Subcutaneous abdominal adipose tissue (tissue), 5 donors: ENCODE measurements around the gene RALGAPA2.

Source experiments
- H3K27ac ChIP-seq: one replicate; pipeline ENCODE4 v1.7.0; 2013; ENCODE audit warnings: low read depth, mild to moderate bottlenecking, inconsistent platforms, low read length, moderate library complexity
- H3K27me3 ChIP-seq, 5 donors: one replicate each; pipeline ENCODE4 v1.7.0; 2013; ENCODE audit warnings: low read length in 5 of 5, inconsistent platforms in 1 of 5; ENCODE audit not compliant: control insufficient read depth in 5 of 5, insufficient read depth in 4 of 5
- H3K36me3 ChIP-seq, 5 donors: one replicate each; pipeline ENCODE4 v1.7.0; 2013; ENCODE audit warnings: low read length in 5 of 5; ENCODE audit not compliant: control insufficient read depth in 5 of 5, insufficient read depth in 5 of 5
- H3K4me1 ChIP-seq, 5 donors: one replicate each; pipeline ENCODE4 v1.7.0; 2013; ENCODE audit warnings: low read length in 5 of 5, mild to moderate bottlenecking in 3 of 5, moderate library complexity in 1 of 5; ENCODE audit not compliant: control insufficient read depth in 5 of 5, insufficient read depth in 5 of 5
- H3K4me3 ChIP-seq, 5 donors: one replicate each; pipeline ENCODE4 v1.7.0; 2013; ENCODE audit warnings: low read length in 5 of 5, low read depth in 1 of 5
- H3K9ac ChIP-seq, 5 donors: one replicate each; pipeline ENCODE4 v1.7.0; 2013; ENCODE audit warnings: low read length in 5 of 5, mild to moderate bottlenecking in 4 of 5, moderate library complexity in 3 of 5
- H3K9me3 ChIP-seq, 5 donors: one replicate each; pipeline ENCODE4 v1.7.0; 2013; ENCODE audit warnings: low read length in 5 of 5; ENCODE audit not compliant: control insufficient read depth in 5 of 5
- donor health status: healthy.
- donor health status: healthy.
- donor health status: healthy.
- donor health status: healthy.
- donor health status: healthy.

RALGAPA2 gene

GRCh38 chr20:20524756-20525155, 187.7 kb downstream of the RALGAPA2 start:
- Histone ChIP-seq H3K4me1 (peaks cover 0 to 11% (median 0%) of the 10 kb centered on the region in 5 donors), H3K9me3 (no peaks in the 10 kb centered on the region), H3K36me3 (peaks cover 21 to 64% (median 52%) of the 10 kb centered on the region in 5 donors), H3K27me3 (no peaks in the 10 kb centered on the region), H3K9ac (no peak overlapping the region), H3K4me3 (no peak overlapping the region), H3K27ac (no peak overlapping the region)

DNA sequence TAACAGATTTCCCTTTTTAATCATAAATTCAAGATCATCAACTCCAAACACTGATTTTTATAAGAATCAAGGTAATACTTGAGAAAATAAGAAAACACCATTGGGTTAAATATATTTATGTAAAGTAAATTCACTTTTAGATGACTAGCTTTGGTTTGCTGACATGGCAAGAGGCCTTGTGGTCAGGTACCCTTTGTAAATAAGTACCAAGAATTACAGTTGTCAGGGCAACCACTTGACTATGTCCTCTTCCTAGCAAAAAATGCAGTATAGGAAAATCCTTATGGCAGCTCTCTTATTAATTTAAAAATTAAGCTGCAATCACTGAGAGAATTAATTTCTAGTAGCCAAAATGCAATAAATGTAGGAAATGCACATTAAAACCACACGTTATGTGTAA, 190.7 kb downstream of the RALGAPA2 start:
- Histone ChIP-seq H3K4me3 (no peak overlapping the region), H3K36me3 (peaks cover 21 to 59% (median 45%) of the 10 kb centered on the region in 5 donors), H3K27me3 (no peaks in the 10 kb centered on the region), H3K9me3 (no peaks in the 10 kb centered on the region), H3K27ac (no peak overlapping the region), H3K4me1 (no peaks in the 10 kb centered on the region), H3K9ac (no peak overlapping the region)

- Histone ChIP-seq H3K27me3 (no peaks in the 10 kb centered on the region), H3K4me1 (no peaks in the 10 kb centered on the region), H3K9ac (no peak overlapping the region), H3K36me3 (peaks cover 19 to 66% (median 53%) of the 10 kb centered on the region in 5 donors), H3K4me3 (no peak overlapping the region), H3K27ac (no peak overlapping the region), H3K9me3 (no peaks in the 10 kb centered on the region)
Observed at GRCh38 chr20:20520776-20521175, 191.7 kb downstream of the RALGAPA2 start.

DNA sequence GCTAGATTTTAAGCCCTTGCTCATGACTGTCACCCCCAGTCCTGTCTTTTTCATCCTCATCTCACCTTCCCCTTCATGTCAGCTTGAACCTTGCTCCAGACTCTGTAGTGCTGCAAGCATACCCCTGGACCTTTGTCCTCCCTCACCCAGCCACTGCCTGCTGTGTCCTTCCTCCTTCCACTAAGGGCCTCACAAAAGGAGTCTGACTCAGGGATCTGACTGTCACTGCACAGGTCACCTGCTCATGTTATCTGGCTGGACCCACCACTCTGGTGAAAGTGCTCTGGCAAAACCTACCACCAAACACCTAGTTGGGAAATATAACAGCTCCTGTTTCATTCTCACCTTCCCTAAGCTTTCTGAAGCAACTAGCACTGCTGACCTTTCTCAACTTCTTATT, 193.2 kb downstream of the RALGAPA2 start:
- H3K4me1 ChIP-seq = no peaks in the 10 kb centered on the region
- H3K36me3 ChIP-seq = peaks cover 19 to 75% (median 59%) of the 10 kb centered on the region in 5 donors
- H3K9me3 ChIP-seq = peaks cover 0 to 9% (median 3%) of the 10 kb centered on the region in 5 donors
- no peaks in the 10 kb centered on the region for H3K27me3 ChIP-seq
- H3K27ac ChIP-seq = no peak overlapping the region
- no peak overlapping the region for H3K9ac ChIP-seq
- no peak overlapping the region for H3K4me3 ChIP-seq

DNA sequence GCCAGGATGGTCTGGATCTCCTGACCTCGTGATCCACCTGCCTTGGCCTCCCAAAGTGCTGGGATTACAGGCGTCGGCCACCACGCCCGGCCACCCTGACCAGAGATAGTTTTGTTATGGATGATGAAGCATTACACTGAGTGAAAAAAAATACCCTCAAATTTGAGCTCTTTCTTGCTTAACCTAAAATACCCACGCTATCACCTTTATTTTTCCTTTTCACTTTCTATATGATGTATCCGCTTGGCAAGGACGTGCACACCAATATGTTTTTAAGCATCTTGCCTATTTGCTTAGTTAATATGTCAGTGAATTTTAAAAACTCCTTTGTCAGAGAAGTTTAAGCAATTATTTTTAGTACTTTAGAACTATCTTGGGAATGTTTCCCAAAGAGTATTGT, 194.2 kb downstream of the RALGAPA2 start:
- Histone ChIP-seq H3K4me1 (no peaks in the 10 kb centered on the region), H3K9me3 (peaks cover 0 to 12% (median 8%) of the 10 kb centered on the region in 5 donors)

DNA sequence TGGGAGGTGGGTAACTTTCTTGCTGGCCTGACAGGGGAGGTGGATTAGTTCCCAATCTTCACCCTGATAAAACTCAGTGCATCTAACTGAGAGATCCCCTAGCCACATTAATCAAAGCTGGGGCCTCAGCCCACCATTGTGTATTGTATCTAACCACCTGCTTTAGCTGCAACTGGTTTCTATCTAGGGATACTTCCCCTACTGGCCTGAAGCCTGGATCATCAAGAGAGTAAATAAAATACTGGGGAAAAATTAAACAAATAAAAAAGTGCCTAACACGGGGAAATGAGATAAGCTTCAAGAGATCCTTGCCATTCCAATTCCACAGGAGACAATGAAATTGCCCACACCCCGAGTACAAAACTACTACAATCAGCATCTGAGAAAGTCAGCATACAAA, 195.1 kb downstream of the RALGAPA2 start:
- no peaks in the 10 kb centered on the region for H3K4me1 ChIP-seq
- H3K27me3 ChIP-seq = no peaks in the 10 kb centered on the region
- H3K4me3 ChIP-seq = no peak overlapping the region
- H3K27ac ChIP-seq = no peak overlapping the region
- H3K9me3 ChIP-seq = peaks cover 0 to 12% (median 8%) of the 10 kb centered on the region in 5 donors
- peaks cover 20 to 86% (median 75%) of the 10 kb centered on the region in 5 donors for H3K36me3 ChIP-seq
- H3K9ac ChIP-seq = no peak overlapping the region

More for the DNA sequence above, 194.2 kb downstream of the RALGAPA2 start:
- H3K4me3 ChIP-seq = no peak overlapping the region
- no peak overlapping the region for H3K9ac ChIP-seq
- peaks cover 19 to 78% (median 68%) of the 10 kb centered on the region in 5 donors for H3K36me3 ChIP-seq
- no peak overlapping the region for H3K27ac ChIP-seq
- H3K27me3 ChIP-seq = no peaks in the 10 kb centered on the region

- H3K9ac ChIP-seq = no peak overlapping the region
- H3K36me3 ChIP-seq = peaks cover 33 to 93% (median 79%) of the 10 kb centered on the region in 5 donors
Observed at GRCh38 chr20:20513720-20514119, 198.7 kb downstream of the RALGAPA2 start.

DNA sequence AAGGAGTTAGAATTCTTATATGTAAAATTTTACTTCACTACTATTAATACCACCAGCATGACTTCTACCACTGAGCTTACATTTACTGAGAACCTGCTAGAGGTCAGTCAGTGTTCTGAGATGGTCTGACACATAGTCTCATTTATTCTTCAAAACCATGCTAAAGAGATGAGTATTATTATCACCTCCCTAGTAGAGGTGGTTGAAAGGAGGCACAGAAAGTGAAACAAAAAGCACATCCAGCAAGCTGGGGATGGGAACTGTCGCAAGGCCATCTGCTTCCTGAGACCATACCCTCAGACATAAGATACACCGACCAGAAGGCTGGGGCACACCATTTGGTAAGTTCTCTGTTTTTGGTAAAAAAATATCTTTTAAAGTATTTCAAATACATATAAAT, 206.9 kb downstream of the RALGAPA2 start:
- peaks cover 45 to 70% (median 57%) of the 10 kb centered on the region in 5 donors for H3K36me3 ChIP-seq
- no peaks in the 10 kb centered on the region for H3K4me1 ChIP-seq
- H3K27ac ChIP-seq = no peak overlapping the region
- no peak overlapping the region for H3K4me3 ChIP-seq
- no peaks in the 10 kb centered on the region for H3K9me3 ChIP-seq
- H3K9ac ChIP-seq = no peak overlapping the region
- H3K27me3 ChIP-seq = no peaks in the 10 kb centered on the region

More at GRCh38 chr20:20513720-20514119, 198.7 kb downstream of the RALGAPA2 start:
- Histone ChIP-seq H3K27me3 (no peaks in the 10 kb centered on the region), H3K4me3 (no peak overlapping the region), H3K4me1 (no peaks in the 10 kb centered on the region), H3K27ac (no peak overlapping the region), H3K9me3 (peaks cover 0 to 12% (median 8%) of the 10 kb centered on the region in 5 donors)

DNA sequence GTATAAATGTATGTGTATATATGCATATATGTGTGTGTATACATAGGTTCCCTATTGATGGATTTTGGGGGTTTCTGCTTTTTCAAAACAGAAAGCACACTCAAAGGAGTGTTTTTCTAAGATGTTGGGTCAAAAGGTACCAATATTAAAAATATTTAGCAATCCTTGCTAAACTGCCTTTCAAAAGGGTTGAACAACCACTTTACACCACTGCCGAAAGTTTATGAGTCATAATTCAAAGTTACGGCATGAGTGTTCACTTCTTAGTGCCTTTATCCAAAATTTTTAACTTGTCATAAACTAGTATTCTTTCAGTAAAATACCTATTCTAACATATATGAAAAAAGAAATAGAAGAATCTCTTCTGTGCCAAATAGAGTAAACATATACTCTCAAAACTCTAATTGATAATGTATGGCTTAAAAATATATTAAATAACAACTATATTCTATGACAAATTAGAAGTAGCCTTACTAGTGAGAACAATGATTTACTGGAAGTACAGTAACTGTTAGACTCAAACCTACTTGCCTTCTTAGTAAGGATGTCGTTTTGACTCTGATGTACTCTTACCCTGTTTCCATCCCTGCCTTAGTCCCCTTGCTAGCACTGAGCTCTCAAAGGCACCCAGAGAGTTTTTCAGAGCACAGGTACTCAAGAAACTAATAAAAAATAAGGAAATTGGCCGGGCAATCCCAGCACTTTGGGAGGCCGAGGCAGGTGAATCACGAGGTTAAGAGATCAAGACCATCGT, 208.5 kb downstream of the RALGAPA2 start:
- Histone ChIP-seq H3K27ac (no peak overlapping the region), H3K27me3 (no peaks in the 10 kb centered on the region), H3K9me3 (no peaks in the 10 kb centered on the region), H3K9ac (no peak overlapping the region), H3K4me3 (no peak overlapping the region), H3K4me1 (no peaks in the 10 kb centered on the region), H3K36me3 (peaks cover 44 to 67% (median 60%) of the 10 kb centered on the region in 5 donors)

DNA sequence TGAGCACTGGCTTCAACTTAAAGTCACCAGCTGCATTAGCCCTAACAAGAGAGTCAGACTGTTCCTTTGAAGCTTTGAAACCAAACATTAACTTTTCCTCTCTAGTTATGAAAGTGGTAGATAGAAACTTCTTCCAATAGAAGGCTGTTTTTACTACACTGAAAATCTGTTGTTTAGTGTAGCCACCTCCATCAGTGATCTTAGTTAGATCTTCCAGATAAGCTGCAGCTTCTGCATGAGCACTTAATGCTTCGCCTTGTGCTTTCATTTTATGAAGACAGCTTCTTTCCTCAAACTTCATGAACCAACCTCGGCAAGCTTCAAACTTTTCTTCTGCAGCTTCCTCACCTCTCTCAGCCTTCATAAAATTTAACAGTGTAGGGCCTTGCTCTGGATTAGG, 211.3 kb downstream of the RALGAPA2 start:
- Histone ChIP-seq H3K9ac (no peak overlapping the region), H3K36me3 (peaks cover 52 to 81% (median 72%) of the 10 kb centered on the region in 5 donors), H3K4me3 (no peak overlapping the region), H3K9me3 (no peaks in the 10 kb centered on the region), H3K4me1 (no peaks in the 10 kb centered on the region), H3K27ac (no peak overlapping the region), H3K27me3 (no peaks in the 10 kb centered on the region)
